PFSK-1 (cell line): ENCODE data around the gene SESN3.

Source experiments
- POLR2AphosphoS5 ChIP-seq: IDR thresholded peaks from 2 replicates; pipeline ENCODE4 v1.6.1; 2012; ENCODE audit warnings: low read depth, mild to moderate bottlenecking, control low read depth, low read length, moderate library complexity
- TAF1 ChIP-seq: IDR thresholded peaks from 2 replicates; pipeline ENCODE4 v1.6.1; 2012; ENCODE audit warnings: low read length, control low read depth, borderline replicate concordance; ENCODE audit not compliant: insufficient read depth

DNA sequence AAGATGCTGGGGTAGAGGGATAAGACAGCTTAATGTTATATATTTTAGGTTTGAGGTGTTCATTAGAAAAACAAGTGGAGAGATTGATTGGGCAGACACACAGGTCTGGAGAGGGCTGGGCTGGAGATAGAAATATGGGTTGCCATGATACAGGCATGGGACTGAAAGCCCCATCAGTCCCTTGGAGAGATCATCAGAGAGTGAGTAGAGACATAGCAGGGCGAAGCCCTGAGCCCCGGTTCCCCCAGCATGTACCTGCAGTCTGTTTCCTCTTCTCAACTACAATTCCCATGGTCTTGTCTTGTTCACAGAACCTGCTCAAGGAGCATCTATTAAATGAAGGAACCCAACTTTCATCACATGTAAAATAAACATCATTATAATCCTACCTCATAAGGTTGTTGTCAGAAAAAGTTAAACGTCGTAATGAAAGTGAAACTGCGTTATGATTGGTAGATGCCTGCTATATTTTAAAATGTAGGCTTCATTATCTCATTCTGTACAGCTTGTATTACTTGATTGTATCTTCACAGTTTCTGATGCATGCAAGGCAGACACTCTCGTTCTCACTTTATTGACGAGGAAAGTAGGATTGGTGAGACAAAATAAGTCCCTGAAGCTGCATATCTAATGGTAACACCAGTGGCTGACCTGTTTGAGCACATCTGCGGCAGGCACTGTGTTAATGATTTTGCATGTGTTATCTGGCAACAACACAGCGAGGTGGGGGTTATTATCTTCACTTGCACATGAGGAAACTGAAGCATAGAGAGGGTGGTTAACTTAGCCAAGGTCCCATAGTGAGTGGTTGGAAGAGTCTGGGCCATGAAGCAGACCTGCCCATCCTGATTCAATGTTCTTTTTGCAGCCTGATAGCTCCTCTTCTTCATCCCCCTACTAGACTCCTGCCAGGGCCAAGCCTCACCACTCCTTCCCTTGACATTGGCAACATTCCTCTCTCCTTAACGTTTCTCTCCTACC, 77.8 kb downstream of the SESN3 start:
- TF ChIP-seq POLR2AphosphoS5 (no peak), TAF1 (no peak)
